ENCODE data around the gene TLCD1. TPM values are rescaled to one million over a fixed set of nuclear protein-coding genes. Genes with fewer than 3 reads are reported as not detected.

The TLCD1 gene
- total RNA-seq, 1 donor from 2014 or later: 2.4 TPM

DNA sequence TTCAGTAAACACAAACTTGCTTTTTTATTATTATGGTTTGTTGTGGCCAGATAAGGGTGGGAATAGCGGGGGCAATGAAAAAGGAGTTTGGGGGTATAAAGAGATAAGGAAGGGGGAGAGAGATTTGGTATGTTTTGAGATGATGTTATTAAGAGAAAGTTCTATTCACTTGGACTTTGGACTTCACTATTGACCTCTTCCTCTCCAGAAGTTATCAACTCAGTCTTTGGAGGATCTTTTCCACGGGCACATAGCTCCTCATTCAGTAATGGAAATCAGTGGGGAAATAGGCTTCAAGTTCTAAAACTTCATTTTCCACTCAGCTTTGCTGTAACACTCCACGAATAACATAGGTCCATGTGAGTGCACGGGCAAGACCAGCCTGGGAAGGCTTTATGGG is 37.6 kb downstream of the TLCD1 start:
- no peak for DNase-seq (ENCODE audit: low spot score)
- Mint-ChIP-seq H3K27ac (ENCODE audit: unreplicated experiment) (no peak overlapping the region), H3K27me3 (ENCODE audit: unreplicated experiment) (peaks cover 4% of the 10 kb centered on the region), H3K9me3 (ENCODE audit: unreplicated experiment) (no peaks in the 10 kb centered on the region), H3K4me1 (ENCODE audit: unreplicated experiment) (no peaks in the 10 kb centered on the region), H3K4me3 (ENCODE audit: unreplicated experiment) (no peak overlapping the region), H3K36me3 (ENCODE audit: low read depth, unreplicated experiment) (peaks cover 51% of the 10 kb centered on the region)
- TF ChIP-seq, protein P1, sequence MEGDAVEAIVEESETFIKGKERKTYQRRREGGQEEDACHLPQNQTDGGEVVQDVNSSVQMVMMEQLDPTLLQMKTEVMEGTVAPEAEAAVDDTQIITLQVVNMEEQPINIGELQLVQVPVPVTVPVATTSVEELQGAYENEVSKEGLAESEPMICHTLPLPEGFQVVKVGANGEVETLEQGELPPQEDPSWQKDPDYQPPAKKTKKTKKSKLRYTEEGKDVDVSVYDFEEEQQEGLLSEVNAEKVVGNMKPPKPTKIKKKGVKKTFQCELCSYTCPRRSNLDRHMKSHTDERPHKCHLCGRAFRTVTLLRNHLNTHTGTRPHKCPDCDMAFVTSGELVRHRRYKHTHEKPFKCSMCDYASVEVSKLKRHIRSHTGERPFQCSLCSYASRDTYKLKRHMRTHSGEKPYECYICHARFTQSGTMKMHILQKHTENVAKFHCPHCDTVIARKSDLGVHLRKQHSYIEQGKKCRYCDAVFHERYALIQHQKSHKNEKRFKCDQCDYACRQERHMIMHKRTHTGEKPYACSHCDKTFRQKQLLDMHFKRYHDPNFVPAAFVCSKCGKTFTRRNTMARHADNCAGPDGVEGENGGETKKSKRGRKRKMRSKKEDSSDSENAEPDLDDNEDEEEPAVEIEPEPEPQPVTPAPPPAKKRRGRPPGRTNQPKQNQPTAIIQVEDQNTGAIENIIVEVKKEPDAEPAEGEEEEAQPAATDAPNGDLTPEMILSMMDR (IDR thresholded peaks at IDR 0.05; ENCODE audit: unreplicated experiment): no peak

DNA sequence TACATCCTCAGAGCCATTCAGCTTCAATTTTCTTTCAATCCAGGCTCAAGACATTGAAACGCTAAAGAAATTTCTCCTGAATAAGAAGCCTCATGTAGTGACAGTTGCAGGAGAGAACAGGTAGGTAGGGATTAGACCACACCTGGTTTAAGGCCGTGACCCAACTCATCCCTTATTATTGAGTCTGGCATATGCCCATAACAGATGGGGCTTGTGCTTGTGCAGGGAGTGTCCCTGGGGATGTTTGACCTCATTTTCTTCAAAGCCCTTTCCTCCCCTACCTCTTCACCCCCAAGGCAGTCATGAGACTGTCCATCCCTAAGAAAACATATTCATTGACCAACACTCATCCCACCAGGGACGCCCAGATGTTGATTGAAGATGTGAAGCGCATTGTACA is 39.7 kb downstream of the TLCD1 start:
- Mint-ChIP-seq H3K4me1 (ENCODE audit: unreplicated experiment) (no peaks in the 10 kb centered on the region), H3K27me3 (ENCODE audit: unreplicated experiment) (peaks cover 4% of the 10 kb centered on the region), H3K36me3 (ENCODE audit: low read depth, unreplicated experiment) (peaks cover 64% of the 10 kb centered on the region), H3K27ac (ENCODE audit: unreplicated experiment) (no peak overlapping the region), H3K4me3 (ENCODE audit: unreplicated experiment) (peak overlapping the region; percentile 67), H3K9me3 (ENCODE audit: unreplicated experiment) (no peaks in the 10 kb centered on the region)
- DNase-seq (ENCODE audit: low spot score): no peak
- TF ChIP-seq, protein P1 (IDR thresholded peaks at IDR 0.05; ENCODE audit: unreplicated experiment): no peak

DNA sequence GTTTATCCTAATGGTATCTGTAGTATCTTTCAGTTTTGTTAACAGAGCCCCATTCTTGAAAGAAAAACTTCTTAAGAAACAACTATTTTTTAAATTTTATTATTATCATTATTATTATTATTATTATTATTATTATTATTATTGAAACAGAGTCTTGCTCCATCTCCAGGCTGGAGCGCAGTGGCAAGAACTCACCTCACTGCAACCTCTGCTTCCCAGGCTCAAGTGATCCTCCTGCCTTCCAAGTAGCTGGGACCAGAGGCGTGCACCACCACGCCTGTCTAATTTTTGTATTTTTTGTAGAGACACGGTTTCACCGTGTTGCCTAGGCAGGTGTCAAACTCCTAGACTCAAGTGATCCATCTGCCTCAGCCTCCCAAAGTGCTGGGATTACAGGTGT is 40.7 kb downstream of the TLCD1 start:
- H3K4me1 Mint-ChIP-seq (ENCODE audit: unreplicated experiment): no peaks in the 10 kb centered on the region
- peaks cover 69% of the 10 kb centered on the region for H3K36me3 Mint-ChIP-seq (ENCODE audit: low read depth, unreplicated experiment)
- no peak for DNase-seq (ENCODE audit: low spot score)
- H3K9me3 Mint-ChIP-seq (ENCODE audit: unreplicated experiment): no peaks in the 10 kb centered on the region
- H3K4me3 Mint-ChIP-seq (ENCODE audit: unreplicated experiment): no peak overlapping the region
- H3K27ac Mint-ChIP-seq (ENCODE audit: unreplicated experiment): no peak overlapping the region
- TF ChIP-seq, protein P1 (IDR thresholded peaks at IDR 0.05; ENCODE audit: unreplicated experiment): no peak
- H3K27me3 Mint-ChIP-seq (ENCODE audit: unreplicated experiment): peaks cover 4% of the 10 kb centered on the region

DNA sequence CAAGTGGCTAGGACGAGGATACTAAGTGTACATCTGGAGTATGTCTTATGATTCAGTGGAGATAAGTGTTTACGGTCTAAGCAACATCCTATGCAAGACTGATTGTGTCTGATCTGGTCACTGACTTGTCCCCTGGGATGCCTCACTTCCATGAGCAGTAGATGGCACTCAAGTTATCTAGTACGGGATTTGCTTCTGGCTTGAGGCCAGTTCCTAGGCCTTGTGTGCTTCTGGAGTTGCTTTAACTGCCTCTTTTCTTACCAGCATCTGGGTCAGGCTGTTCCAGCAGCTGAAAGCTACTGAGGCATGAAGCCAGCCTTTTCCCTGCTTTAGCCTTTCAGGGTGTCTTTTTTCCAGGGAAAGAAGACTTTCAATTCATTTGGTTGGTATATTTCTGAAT is 41.1 kb downstream of the TLCD1 start:
- TF ChIP-seq, protein P1 (IDR thresholded peaks at IDR 0.05; ENCODE audit: unreplicated experiment): no peak
- no peaks in the 10 kb centered on the region for H3K9me3 Mint-ChIP-seq (ENCODE audit: unreplicated experiment)
- H3K4me3 Mint-ChIP-seq (ENCODE audit: unreplicated experiment): peak overlapping the region; percentile 4
- H3K36me3 Mint-ChIP-seq (ENCODE audit: low read depth, unreplicated experiment): peaks cover 66% of the 10 kb centered on the region
- peaks cover 4% of the 10 kb centered on the region for H3K27me3 Mint-ChIP-seq (ENCODE audit: unreplicated experiment)
- H3K4me1 Mint-ChIP-seq (ENCODE audit: unreplicated experiment): no peaks in the 10 kb centered on the region
- DNase-seq (ENCODE audit: low spot score): no peak
- H3K27ac Mint-ChIP-seq (ENCODE audit: unreplicated experiment): no peak overlapping the region

DNA sequence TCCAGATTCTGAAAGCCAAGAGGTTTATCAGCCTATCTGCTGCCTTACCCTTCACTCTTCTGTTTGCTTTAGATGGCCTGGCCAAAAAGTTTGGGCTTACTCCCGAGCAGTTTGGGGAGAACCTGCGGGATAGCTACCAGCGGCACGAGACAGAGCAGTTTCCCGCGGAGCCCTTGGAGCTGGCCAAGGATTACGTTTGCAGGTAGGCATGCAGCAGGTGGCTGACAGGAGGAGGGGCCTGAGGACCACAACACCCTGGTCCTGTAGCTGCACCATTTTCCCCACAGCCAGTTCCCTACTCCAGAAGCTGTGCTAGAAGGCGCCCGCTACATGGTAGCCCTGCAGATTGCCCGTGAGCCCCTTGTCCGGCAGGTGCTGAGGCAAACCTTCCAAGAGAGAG is 43.4 kb downstream of the TLCD1 start:
- Mint-ChIP-seq H3K4me3 (ENCODE audit: unreplicated experiment) (peak overlapping the region; percentile 65), H3K27ac (ENCODE audit: unreplicated experiment) (no peak overlapping the region), H3K9me3 (ENCODE audit: unreplicated experiment) (no peaks in the 10 kb centered on the region), H3K4me1 (ENCODE audit: unreplicated experiment) (peaks cover 7% of the 10 kb centered on the region), H3K27me3 (ENCODE audit: unreplicated experiment) (peaks cover 6% of the 10 kb centered on the region), H3K36me3 (ENCODE audit: low read depth, unreplicated experiment) (peaks cover 54% of the 10 kb centered on the region)
- TF ChIP-seq, protein P1 (IDR thresholded peaks at IDR 0.05; ENCODE audit: unreplicated experiment): no peak
- no peak for DNase-seq (ENCODE audit: low spot score)

All from endothelial cell (in vitro differentiated cells).